Adrenal gland (tissue), 5 donors: ENCODE results near the gene NME4.

Experiments
- POLR2A ChIP-seq, 2 donors: fragments of 450-650 bp; IDR thresholded peaks; one replicate each; pipeline ENCODE4 v1.6.1; 2017; ENCODE audit warnings: antibody characterized with exemption in 2 of 2, mild to moderate bottlenecking in 2 of 2, moderate library complexity in 1 of 2
- TF ChIP-seq, protein P1 (sequence below), 6 experiments: fragments of 450-650 bp in 4 of 6; fragments of 200-600 bp in 2 of 6; sonication (generic) in 1 of 6; IDR thresholded peaks; 1 replicate in 5 of 6; 2 replicates in 1 of 6; pipeline versions ENCODE4 v1.5.1 to v1.8.0; 2016 to 2021; ENCODE audit warnings: antibody characterized with exemption in 6 of 6, mild to moderate bottlenecking in 2 of 6, moderate library complexity in 1 of 6
- donor health status: DM: no; HTN: no; CAD: no.

DNA sequence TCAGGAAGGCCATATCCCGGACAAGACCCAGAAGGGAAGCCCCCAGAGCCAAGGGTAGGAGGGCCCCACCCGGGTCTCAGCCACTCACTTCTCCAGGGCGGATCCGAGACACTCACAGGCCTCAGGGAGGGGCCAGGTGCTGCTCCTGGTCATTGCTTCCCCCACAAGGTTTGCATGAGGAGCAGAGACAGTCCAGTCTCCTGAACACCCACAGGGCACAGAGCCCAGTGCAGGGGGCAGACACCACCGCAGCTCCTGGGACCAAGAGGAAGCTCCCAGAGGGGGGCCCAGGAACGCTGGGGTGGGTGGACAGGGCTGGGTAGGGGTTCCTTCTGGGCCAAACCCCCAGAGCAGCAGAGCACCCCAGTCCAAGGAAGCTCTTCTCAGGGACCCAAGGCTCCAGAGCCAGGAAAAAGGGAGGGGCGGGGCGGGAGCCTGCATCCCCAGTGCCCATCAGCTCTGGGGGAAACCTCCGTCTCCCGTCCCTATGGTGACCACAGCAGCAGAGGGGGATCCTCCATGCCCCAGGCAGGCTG lies 26.0 kb upstream of the NME4 start:
- TF ChIP-seq, protein P1, sequence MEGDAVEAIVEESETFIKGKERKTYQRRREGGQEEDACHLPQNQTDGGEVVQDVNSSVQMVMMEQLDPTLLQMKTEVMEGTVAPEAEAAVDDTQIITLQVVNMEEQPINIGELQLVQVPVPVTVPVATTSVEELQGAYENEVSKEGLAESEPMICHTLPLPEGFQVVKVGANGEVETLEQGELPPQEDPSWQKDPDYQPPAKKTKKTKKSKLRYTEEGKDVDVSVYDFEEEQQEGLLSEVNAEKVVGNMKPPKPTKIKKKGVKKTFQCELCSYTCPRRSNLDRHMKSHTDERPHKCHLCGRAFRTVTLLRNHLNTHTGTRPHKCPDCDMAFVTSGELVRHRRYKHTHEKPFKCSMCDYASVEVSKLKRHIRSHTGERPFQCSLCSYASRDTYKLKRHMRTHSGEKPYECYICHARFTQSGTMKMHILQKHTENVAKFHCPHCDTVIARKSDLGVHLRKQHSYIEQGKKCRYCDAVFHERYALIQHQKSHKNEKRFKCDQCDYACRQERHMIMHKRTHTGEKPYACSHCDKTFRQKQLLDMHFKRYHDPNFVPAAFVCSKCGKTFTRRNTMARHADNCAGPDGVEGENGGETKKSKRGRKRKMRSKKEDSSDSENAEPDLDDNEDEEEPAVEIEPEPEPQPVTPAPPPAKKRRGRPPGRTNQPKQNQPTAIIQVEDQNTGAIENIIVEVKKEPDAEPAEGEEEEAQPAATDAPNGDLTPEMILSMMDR (IDR thresholded peaks at IDR 0.05) = no peak
- no peak for TF ChIP-seq POLR2A (IDR thresholded peaks at IDR 0.05)
